ENCODE measurements around the gene METRN.
A peak's percentile ranks its signal among the peaks of the same experiment; 100 is the strongest.

The METRN gene

DNA sequence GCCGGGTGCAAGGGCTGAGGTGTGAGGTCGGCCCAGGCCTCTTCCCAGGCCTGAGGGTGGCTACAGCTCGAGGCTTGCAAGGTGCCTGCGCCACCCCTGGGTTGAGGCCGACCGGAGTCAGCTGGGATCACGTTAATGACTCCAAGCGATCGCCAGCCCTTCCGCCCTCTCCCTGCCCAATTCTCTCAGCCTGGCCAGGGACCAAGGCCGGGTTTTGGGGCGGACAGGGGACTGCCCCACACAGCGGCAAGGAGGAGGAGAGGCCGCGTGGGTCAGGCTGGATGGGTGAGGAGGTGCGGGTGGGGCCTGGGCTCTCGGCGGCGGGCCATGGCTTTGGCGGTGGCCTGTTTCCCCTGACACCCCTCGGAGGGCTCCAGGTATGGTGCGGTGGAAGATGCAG lies 21.6 kb upstream of the METRN start:
- DNase-seq, result no peak

- no peak for DNase-seq
These were observed 21.2 kb upstream of the METRN start for GRCh38 chr16:693766-694165.

DNA sequence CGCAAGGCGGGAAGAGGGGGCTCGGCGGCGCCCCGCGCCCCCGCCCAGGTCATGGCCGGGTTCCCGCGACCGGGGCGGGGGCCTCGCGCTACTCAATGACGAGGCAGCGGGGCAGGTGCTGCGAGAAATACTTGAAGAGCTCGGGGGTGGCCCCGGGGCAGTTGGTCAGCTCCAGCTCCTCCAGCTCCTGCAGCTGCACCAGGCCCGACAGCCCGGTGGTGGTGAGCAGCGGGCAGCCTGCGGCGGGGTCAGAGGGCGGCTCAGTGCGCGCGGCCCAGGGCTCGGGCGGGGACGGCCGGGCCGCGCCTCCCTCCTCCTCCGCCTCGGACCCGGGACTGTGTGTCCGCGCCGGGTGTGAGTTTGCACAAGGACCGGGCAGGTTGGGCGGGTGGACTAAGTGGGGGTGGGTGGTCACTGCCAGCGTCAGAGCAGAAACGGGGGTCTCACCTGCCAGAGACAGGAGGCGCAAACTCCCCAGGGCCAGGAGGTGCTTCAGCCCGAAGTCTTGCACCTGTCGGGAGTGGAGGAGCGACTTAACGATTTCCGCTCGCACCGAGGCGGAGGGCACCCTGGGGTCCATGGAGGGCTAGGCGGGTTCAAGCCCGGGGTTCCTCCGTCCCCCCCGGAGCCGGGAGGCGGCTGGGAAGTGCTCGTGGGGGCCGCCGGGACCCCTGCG lies 20.6 kb upstream of the METRN start:
- DNase-seq, result no peak

DNA sequence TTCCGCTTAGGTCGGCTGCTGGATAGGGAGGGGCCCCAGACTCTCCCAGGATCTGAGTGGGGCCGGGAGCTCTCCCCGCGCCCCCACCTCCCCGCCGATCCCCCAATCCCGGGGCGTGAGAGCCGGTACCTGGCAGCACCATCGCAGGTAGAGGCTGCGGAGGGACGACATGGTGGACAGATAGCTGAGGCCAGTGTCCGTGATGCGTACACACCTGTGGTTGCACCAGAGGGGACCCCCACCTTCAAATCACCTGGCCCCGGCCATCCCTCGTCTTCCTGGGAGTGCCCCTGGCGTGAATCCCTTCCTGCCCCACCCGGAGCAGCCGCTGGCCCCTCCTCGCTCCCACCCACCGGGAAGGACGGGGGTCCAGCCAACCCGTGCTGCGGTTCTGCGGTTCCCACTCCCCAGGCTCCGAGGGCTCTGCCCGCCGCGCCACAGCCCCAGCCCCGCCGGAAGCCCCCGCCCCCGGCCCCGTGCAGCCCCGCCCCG lies 20.0 kb upstream of the METRN start:
- DNase-seq, result no peak

DNA sequence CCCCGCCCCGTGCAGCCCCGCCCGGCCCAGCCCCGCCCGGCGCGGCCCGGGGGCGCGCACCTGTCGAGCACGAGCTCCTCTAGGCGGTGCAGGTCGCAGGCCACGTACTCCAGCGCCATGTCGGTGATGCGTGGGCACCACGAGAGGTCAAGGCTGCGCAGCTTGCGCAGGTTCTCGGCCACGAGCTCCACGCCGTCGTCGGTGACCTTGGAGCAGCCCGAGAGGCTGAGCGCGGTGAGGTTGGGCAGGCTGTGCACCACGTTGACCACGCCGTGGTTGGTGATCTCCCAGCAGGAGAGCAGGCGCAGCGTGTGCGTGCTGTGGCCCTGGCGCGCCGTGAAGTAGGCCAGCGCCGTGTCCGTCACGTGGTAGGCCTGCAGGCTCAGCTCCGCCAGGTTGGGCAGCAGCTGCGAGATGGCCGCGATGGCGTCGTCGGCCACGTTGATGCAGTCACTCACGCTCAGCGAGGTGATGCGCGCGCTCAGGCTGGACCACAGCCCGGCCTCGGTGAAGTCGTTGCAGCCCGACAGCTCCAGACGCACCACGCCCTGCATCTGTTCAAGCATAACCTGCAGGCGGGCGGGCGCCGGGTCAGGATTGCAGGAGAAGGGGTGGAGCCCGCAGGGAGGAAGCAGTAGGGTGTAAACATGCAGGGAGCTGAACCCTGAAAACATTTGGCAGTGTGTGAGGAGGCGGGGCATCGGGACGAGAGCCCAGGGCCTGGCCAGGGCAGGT lies 19.4 kb upstream of the METRN start:
- DNase-seq, result no peak

DNA sequence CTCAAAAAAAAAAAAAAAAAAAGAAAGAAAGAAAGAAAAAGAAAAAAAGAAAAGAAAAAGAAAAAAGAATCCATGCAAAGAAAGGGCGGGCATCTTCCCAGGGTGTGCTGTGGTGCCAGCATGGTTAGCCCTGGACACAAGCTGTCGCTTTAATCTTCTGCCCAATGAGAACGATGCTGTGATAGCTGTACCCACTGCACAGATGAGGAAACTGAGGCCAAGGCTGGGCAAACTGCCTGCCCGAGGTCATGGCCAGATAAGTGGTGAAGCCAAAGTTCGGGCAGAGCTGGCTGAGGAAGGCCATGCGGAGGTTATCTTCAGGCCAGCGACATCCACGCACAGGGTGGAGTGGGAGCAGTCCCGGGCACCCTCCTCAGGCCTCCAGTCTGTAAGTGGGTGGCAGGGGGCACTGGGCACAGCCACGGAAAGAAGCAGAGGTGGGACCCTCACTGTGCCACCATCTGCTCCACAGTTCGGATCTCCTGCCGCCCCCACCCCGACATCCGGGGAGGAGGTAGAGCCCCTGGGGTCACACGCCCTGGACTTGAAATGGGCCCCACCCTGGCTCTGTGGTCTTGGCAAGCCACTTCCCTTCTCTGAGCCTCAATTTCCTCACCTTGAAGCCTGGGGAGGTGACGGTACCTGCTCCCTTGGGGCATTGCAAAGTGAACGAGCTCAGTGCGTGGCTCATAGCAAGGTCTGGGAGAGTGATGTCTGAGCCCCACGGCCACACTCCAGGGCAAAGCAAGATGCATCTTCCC lies 15.8 kb upstream of the METRN start:
- no peak for DNase-seq

- DNase-seq, result no peak
These were observed 14.0 kb upstream of the METRN start for GRCh38 chr16:700684-701584.

- no peak for DNase-seq
These were observed 12.6 kb upstream of the METRN start for GRCh38 chr16:702341-702740.

- DNase-seq, result no peak
These were observed 11.5 kb upstream of the METRN start for GRCh38 chr16:703406-703805.

- DNase-seq, result no peak
These were observed 10.9 kb upstream of the METRN start for GRCh38 chr16:704047-704446.

- DNase-seq, result no peak
These were observed 10.2 kb upstream of the METRN start for GRCh38 chr16:704552-705380.

- peak; percentile 18 for DNase-seq
These were observed 9.3 kb upstream of the METRN start, which contains the start of gene FBXL16 for GRCh38 chr16:705431-706188. Gene FBXL16, minus strand, starts transcription at chr16:705801. Its CDS starts 8,396 bp downstream, at chr16:697405.

DNA sequence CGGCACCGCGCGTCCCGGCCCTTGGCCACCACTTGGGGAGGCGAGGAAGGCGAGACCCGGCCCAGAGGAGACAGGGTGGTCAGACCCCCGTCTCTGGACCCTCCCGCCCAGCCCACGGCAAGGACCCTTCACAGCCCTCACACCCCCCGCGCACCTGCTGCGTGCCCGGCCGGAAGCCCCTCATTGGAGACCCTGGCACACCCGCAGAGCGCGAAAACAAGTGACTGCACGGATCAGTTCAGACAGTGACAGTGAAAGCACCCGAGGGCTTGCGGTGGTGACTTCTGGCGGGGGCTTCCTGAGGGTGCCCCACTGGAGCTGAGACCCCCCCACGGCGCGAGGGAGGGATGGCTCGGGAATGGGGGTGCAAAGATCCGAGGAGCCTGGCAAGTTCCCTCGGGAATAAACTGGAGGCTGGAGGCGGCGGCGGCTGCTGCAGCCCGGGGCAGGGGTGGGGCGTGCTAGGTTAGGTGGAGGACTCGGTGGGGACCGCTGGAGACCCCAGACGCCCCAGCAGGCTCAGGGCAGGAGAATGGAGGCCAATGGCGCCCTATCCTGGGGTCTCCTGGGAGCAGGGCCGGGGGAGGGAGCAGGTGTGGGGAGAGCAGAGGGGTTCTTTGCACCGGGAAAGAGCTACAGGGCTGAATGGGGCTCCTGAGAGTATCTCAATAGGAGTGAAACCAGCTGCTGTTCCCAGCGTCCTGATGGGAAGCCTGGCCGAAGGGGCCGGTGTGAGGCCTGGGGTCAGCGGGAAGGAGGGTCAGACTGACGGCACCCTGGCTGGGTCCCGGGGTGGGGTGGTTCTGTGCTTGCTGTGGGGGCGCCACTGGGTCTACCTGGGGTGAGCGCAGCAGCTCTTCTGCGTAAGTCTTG lies 8.5 kb upstream of the METRN start:
- no peak for DNase-seq

DNA sequence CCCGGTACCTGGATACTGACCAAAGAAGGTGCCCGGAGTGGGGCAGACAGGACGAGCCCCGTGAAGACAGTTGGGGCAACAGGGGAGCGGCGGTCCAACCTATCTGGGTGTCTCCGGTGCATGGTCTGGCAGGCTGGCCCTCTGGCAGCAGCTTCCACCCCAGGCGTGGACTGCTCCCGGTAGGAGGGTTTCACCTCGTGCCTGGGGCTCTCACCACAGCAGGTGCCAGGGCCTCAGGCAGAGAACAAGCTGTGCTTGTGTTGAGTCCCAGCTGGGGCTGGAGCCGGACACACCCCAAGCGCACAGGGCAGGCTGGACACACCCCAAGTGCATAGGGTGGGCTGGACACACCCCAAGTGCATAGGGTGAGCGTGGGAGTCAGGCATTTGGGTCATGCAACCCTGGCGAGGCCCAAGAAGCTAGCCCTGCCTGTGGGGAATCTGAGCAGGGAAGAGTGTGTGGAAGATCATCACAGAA lies 7.8 kb upstream of the METRN start:
- DNase-seq, result no peak

DNA sequence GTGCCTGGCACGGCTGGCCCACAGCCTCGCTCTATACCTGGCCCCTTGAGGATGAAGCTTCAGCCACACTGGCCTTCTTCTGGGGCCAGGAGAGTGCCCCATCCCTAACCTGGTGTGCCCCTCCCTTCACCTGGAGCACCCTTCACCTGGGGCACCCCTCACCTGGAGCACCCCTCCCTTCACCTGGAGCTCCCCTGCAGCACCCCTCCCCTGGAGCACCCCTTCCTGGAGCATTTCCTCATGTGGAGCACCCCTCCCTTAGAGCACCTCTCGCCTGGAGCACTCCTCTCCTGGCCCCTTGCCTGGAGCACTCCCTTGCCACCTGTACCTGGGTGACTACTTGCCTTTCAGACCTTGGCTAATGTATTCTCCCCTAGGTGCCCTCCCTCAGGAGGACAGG lies 6.9 kb upstream of the METRN start:
- no peak for DNase-seq

- DNase-seq, result no peak
These were observed 6.0 kb upstream of the METRN start for GRCh38 chr16:708959-709358.

DNA sequence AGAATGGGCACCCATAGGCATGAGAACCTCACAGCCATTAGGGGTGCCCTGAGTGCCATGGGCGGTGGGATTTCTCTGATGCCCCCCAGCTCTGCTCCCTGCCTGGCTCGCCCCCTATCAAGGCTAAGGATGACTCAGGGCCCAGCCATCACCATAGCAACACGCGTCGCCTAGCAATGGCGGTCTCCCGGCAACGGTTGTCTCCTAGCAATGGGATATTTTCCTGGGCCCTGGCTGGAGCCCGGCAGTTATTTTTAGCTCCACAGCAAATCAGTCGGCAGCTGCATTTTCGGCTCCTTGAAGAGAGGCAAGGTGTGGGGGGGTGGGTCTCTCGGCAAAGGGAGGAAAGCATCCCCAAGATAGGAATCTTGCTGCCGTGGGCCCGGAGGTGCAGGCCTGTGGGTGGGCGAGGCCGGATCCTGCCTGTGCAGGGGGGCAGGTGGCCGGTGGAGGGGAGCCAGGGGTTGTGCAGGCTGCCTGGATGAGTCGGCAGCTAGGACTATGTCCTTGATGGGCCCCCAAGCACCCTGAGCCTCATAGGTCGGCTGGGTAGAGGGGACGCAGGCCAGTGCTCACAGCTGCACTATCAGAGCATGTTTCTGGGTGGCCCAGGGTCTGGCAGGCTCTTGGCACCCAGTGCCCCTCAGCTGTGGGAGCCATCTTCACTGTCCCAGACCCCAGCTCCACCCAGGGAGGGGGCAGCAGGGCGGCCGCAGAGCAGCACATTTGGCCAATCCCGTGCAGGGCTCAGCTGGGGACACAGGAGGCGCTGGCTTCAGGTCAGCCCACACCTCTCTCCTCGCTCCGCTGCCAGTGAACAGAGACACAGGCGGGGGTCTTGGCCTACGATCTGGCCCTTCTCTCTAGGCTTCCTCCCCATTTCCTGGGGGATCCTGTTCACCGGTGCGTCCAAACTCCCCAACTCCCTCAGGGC lies 5.1 kb upstream of the METRN start:
- peak; percentile 77 for DNase-seq

- DNase-seq, result no peak
These were observed 4.3 kb upstream of the METRN start for GRCh38 chr16:710500-711075.
